Stomach (tissue), 4 donors: ENCODE results near the gene NCOA4.
"Not testable (repeated sequence)": the region's sequence is repeated elsewhere in the genome, so short reads cannot be mapped to it uniquely, and the experiment has no call there.

ENCODE experiments used
- CTCF ChIP-seq, 7 experiments: fragments of 450-650 bp in 4 of 7; fragments of 200-600 bp in 3 of 7; sonication (generic) in 3 of 7; IDR thresholded peaks; one replicate each; pipeline ENCODE4 v1.5.1; 2016 to 2019; ENCODE audit warnings: antibody characterized with exemption in 7 of 7, control low read depth in 2 of 7, mild to moderate bottlenecking in 1 of 7
- EP300 ChIP-seq: sonication (generic); formaldehyde crosslinking; IDR thresholded peaks from one replicate; pipeline ENCODE4 v1.6.1; 2017; ENCODE audit warnings: antibody characterized with exemption
- POLR2A ChIP-seq, 4 donors: fragments of 450-650 bp; IDR thresholded peaks; one replicate each; pipeline ENCODE4 v1.6.1; 2016; ENCODE audit warnings: antibody characterized with exemption in 4 of 4, control low read depth in 2 of 4, mild to moderate bottlenecking in 1 of 4, moderate library complexity in 1 of 4
- POLR2AphosphoS5 ChIP-seq, 3 donors: sonication (generic); formaldehyde crosslinking; IDR thresholded peaks; one replicate each; pipeline ENCODE4 v1.6.1; 2016; ENCODE audit warnings: antibody characterized with exemption in 3 of 3

GRCh38 chr10:45984473-45984872 lies 46.0 kb downstream of the NCOA4 start:
- not testable (repeated sequence) for TF ChIP-seq POLR2A (IDR thresholded peaks at IDR 0.05); CTCF (IDR thresholded peaks at IDR 0.05); POLR2AphosphoS5 (IDR thresholded peaks at IDR 0.05); EP300
